HG03520 (cell line): ENCODE data around the gene AP2M1.
A peak's percentile ranks its signal among the peaks of the same experiment; 100 is the strongest.

ENCODE experiments used
- ATAC-seq: cut with Tn5 transposase; IDR thresholded peaks from one replicate; pipeline ENCODE4 v1.9.1; 2021; ENCODE audit warnings: mild to moderate bottlenecking, moderate library complexity; ENCODE audit not compliant: unreplicated experiment

The AP2M1 gene

DNA sequence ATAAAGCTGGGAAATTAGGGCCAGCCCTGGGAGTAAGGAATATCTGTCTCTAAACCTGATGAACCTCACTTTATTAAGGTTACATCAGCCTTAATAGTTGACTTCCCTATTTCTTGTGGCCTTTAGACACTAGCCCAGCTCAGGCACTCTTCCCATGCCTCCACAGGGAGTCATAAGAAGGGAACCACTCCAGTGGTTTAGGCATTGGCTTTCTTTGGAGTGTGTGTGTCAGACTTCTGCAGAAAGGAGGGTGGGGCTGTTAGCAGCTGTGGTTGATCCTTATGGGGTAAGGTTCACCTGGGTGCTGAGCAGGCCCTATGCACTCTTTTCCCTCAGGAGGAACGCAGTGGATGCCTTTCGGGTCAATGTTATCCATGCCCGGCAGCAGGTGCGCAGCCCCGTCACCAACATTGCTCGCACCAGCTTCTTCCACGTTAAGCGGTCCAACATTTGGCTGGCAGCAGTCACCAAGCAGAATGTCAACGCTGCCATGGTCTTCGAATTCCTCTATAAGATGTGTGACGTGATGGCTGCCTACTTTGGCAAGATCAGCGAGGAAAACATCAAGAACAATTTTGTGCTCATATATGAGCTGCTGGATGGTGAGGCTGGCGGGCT is 4.0 kb downstream of the AP2M1 start:
- no peak for ATAC-seq

DNA sequence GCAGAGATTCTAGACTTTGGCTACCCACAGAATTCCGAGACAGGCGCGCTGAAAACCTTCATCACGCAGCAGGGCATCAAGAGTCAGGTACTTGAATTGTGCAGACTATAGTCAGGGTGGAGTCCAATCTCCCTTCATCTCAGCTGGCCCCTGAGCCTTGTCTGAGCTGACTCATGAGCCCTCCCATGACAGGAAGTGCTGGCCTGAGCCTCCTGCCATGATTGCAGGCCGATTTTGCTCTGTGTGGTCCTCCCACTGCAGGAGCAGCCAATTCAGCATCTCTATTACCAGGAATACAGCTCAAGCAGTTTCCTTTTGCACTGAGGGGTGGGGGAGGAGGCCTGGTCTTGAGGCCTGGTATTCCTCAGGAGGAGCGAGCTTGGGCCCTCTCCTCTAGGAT is 5.5 kb downstream of the AP2M1 start:
- no peak for ATAC-seq

DNA sequence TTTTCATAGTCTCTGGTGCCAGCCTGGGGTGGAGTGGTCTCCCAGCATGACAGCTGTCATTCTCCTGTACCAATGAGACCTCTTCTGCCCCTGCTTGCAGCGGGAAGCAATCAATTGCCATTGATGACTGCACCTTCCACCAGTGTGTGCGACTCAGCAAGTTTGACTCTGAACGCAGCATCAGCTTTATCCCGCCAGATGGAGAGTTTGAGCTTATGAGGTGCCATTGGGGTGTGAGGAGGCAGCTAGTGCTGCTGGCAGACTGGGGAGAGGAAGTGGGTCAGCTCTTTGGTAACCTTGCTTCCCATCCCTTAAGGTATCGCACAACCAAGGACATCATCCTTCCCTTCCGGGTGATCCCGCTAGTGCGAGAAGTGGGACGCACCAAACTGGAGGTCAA is 6.9 kb downstream of the AP2M1 start:
- no peak for ATAC-seq

DNA sequence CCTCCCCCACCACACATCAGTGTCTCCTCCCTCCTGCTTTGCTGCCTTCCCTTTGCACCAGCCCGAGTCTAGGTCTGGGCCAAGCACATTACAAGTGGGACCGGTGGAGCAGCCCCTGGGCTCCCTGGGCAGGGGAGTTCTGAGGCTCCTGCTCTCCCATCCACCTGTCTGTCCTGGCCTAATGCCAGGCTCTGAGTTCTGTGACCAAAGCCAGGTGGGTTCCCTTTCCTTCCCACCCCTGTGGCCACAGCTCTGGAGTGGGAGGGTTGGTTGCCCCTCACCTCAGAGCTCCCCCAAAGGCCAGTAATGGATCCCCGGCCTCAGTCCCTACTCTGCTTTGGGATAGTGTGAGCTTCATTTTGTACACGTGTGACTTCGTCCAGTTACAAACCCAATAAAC is 9.0 kb downstream of the AP2M1 start:
- no peak for ATAC-seq

DNA sequence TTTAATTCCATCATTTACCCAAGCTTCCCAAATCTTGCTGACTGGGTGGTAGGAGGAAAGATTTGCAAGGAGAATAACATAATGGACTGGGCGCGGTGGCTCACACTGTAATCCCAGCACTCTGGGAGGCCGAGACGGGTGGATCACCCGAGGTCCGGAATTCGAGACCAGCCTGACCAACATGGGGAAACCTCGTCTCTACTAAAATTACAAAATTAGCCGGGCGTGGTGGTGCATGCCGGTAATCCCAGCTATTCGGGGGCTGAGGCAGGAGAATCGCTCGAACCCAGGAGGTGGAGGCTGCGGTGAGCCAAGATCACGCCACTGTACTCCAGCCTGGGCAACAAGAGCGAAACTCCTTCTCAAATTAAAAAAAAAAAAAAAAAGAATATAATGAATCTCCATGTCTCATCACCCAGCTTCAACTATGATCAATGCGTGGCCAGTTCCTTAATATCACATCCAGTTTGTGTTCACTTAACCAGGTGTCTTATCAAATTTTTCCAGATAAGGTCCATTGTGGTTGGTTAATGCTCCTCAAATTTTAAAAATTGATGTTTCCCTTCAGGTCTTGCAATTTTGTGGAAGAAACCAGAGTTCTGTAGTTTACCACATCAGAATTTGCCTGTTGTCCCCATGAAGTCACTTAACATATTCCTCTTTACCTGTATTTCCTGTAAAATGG is 10.0 kb downstream of the AP2M1 start:
- no peak for ATAC-seq

DNA sequence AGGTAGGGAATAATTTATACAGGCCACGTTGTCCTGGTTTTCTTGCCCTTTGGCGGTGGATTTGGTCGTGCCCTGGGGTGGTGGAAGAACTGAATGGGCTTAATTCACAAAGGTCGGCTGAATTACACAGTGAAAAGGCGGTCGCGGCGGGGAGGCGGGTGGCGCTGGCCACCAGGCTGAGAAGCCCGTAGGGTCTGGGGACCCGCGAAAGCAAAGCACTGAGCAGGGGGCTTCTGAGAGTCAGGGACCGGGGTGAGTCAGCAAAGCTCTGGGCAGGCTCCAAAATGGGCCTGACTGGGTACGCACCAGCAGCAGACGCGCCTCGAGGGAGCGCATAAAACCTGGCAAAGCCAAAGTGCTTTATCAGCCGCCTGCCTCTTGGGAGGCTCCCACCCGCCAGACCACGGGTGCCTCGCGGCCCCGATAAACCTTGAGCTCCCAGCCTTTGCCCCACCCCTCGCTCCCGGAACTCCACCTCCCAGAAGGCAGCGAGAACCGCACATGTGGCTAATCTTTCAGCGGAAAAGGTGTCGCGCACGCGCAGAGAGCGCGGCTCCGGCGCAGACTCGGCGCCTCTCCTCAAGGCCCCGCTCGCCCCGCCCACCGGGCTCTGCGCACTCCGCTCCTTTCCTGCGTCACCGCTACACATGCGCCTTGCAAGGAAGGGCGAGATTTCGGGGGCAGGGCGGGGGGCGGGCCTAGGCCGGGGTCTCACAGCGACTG is 11.0 kb downstream of the AP2M1 start:
- ATAC-seq, result peak; percentile 87

DNA sequence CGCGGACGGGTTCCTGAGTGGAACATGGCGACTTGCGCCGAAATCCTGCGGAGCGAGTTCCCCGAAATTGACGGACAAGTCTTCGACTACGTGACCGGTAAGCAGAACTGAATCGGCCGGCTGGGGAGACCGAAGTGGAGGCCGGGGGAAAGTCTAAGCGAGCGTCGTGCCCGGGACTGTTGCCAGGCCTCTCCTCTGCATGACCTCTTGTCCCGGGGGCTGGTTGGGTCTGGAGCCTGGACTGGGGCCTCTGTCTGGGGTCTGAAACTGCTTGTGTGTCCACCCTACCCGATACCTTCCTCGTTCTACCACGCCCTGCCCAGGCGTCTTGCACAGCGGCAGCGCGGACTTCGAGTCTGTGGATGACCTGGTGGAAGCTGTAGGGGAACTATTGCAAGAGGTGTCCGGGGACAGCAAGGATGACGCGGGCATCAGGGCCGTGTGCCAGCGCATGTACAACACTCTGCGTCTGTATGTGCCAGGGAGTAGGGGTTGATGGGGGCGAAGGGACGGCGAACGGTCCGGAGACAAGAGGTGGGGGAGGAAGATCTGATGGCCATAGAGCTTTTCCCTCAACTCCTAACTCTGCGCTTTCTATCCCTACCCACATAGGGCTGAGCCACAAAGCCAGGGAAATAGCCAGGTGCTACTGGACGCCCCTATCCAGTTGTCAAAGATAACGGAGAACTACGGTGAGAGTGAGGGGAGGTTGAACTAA is 11.7 kb downstream of the AP2M1 start, which contains the start of gene ABCF3:
Gene ABCF3 (plus strand): TSS at position 16 of the 718 bp plus-strand sequence. CDS start 9 bp downstream, at position 25.
- peak; percentile 18 for ATAC-seq

DNA sequence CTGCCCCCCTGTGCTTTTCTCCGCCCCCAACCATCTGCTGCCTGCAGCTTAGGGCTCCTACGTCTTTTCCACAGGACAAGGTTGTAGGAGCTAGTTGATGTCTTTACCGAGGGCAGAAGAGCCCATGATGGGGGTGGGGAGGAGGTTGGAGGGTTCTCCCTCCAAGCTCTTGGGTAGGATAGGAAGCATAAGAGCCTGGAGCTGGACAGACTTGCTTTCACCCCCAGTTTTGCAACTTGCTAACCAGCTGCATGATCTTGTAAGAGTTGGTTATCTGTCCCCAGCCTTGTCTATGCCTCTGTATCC is 12.2 kb downstream of the AP2M1 start:
- ATAC-seq, result no peak

DNA sequence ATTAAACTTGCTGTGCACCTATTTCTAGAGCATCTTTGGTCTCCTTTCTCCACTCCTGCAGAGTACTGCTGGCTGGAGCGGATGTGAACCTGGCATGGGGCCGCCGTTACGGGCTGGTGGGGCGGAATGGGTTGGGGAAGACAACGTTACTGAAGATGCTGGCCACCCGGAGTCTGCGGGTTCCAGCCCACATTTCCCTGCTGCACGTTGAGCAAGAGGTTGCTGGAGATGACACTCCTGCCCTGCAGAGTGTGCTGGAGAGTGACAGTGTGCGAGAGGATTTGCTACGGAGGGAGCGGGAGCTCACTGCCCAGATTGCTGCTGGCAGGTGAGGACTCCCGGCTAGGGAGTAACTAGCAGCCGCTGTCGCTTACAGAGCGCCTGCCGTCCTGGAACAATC is 13.4 kb downstream of the AP2M1 start:
- no peak for ATAC-seq

DNA sequence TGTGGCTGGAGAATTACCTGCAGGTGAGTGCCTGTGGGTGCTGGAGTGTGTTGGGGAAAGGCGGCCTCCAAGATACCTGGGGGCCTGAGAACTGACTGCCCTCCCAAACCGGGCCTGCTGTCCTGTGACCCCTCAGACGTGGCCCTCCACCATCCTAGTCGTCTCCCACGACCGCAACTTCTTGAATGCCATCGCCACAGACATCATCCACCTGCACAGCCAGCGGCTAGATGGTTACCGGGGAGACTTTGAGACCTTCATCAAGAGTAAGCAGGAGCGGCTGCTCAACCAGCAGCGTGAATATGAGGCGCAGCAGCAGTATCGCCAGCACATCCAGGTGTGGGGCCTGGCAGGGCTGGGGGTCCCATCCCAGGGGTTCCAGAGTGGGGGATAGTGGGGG is 14.8 kb downstream of the AP2M1 start:
- ATAC-seq, result no peak

DNA sequence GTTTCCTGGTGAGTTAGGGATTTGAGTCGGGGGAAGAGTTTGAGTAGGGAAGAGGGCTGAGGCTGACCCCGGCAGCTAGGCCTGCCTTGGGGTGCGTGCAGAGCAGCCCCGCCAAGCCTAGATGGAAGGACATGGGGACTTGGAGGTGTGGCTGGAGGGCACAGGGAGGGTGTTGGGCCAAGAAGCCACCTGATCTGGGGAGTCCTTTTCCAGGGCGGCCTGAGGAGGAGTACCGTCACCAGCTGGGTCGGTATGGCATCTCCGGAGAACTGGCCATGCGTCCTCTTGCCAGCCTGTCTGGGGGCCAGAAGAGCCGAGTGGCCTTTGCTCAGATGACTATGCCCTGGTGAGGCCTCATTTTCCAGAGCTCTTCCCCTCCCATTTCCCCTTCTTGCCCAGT is 18.2 kb downstream of the AP2M1 start:
- ATAC-seq, result no peak

DNA sequence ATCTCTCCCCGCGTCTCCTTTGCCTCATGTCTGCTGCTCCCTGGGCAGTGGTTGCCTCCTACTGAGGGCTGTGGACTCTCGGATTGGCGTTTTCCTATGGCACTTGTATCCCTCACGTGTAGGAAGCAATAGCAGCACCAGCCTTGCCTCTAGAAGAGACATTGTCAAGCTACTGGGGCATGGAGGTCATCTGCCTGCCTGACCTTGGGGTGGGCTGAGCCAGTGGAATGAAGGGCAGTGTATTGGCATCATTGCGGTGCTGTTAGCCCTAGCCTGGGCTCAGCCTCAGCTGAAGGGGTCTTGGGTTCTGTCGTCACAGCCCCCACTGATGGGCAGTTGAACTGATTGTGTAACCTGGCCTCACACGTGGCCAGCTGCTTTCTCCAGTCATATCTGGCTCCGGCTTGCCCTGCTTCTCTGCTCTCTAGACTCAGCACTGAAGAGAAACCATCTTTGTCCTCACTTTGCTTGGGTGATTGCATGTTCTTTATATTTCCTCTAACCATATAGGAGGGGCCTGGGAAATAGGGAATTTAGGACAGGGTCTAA is 19.4 kb downstream of the AP2M1 start:
- no peak for ATAC-seq

DNA sequence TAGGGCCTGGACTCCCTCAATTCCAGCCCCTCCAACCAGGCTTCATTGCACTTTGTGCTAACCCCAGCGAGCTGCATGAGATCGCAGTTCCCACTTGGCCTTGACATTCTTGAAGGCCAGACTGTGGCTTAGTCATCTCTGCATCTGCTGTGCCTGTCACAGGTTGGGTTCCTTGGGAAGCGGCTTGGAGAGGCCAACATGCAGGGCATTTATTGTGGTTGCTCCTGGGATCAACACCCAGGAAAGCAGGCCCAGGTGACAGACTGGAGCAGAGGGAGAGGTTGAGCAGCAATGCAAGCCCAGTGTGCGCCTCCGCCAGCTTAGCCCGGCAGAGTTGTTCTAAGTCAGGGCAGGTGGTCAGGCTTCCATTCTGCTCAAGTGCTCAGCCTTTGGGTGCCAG is 21.9 kb downstream of the AP2M1 start:
- ATAC-seq, result no peak

DNA sequence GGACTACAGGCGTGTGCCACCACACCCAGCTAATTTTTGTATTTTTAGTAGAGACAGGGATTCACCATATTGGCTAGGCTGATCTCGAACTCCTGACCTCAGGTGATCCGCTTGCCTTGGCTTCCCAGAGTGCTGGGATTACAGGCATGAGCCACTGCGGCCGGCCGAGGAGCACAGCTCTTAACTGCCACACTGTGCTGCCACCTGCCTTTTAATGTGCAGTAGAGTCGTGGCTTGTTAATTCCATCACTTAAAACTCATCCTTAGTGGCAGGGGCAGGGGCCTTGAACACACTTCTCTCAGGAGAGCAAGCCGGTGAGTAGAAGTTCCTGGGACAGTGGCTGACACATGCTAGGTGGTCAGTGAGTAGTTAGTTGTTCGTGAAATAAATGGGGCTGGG is 23.9 kb downstream of the AP2M1 start:
- no peak for ATAC-seq

DNA sequence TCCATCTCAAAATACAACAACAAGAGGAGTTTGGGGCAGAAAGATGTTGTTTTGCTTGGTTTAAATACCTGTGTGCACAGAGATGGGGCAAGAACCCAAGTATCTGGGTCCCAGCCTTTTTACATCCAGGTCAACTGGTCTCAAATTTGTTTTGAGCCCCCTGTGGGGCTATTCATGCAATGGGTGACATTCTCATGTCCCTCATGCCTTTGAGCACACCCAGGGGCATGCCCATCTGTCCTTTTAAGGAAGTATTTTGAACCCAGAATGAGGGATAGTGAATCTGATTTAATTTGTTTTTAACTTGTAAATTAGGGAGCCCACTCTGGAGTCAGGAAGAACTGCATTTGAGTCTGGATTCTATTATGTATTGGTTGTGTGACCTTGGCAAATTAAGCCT is 26.2 kb downstream of the AP2M1 start:
- no peak for ATAC-seq

DNA sequence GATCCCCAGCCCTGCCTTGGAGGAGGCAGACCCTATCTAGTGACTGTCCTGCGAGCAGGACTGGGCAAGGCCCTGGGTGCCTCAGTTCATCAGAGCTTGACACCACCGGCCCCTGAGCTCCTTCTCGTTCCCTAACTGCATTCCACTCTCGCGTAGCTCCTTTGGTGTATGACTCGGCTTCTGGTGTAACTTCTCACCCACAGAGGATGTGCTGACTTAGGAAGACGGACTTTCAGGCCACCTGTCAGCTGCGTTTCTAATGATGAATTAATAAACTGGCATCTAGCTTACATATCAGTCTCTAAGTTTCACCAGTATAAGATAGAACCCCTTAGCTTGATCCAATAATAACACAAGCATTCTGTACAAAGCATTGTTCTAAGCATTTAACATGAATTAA is 28.9 kb downstream of the AP2M1 start:
- ATAC-seq, result no peak

DNA sequence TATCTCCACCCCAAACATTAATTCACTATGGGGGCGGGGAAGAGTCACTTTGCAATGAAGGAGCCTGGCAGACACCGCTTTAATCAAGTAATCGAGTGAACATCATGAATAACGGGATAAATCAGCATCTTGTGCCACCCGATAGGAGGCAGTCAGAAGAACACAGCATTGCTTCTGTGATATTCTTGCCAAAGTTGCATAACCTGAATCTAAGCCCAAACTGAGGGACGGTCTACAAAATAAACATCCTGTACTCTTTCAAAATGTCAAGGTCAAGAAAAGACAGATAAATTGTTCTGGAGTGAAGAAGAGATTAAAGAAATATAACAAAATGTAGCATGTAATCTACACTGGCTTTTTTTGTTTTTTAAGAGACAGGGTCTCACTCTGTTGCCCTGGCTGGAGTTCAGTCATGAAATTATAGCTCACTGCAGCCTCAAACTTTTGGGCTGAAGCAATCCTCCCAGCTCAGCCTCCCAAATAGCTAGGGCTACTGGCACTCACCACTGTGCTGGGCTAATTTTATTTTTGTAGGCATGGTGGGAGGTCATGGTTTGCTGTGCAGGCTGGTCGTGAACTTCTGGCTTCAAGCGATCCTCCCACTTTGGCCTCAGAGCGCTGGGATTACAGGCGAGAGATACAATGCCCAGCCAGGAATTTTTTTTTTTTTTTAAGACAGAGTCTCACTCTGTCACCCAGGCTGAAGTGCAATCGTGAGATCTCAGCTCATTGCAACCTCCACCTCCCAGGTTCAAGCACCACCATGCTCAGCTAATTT is 34.7 kb downstream of the AP2M1 start:
- no peak for ATAC-seq

DNA sequence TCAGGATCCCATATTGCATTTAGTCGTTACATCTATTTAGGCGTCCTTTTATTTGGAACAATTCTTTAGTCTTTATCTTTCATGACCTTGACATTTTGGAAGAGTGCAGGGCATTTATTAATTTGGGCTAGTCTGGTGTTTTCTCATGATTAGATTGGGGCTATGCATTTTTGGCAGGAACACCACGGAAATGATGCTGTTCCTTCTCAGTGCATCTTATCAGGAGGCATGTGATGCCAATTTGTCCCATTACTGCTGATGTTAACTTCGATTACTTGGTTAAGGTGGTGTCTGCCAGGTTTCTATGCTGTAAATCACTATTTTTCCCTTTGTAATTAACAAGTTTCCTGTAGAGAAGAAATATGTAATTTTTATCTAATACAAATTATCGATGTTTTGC is 36.6 kb downstream of the AP2M1 start:
- no peak for ATAC-seq

DNA sequence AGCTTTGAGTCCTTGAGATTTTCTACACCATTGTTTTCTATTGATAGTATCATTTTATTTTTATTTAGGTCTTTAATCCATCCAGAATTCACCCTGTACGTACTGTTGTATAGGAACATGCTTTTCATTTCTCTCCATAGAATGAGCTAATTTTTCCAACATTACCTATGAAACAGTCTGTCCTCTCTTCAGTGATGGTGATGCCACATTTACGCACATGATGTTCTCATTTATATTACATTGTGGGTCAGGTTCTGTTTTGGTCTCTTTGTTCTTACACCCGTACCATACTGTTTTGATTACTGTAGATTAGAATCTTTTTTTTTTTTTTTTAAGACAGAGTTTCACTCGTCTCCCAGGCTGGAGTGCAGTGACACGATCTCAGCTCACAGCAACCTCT is 37.1 kb downstream of the AP2M1 start:
- ATAC-seq, result no peak

DNA sequence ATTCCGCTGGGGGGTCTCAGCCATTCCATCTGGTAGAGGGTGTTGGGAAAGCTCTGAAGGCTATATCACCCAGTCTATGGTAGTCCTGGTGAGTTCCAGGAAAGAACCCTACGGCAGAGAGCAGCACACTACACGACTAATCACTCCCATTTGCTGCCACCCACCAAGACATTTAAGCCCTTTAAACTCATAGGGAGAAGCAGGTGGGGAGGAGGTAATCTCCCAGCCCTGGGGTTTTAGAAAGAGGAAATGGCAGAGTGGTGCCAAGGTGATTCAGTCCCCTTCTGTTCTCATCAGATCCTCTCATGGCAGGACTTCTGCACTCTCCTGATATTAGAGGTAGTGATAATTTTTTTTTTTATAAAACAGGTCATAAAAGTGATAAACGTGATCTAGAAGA is 44.2 kb downstream of the AP2M1 start:
- ATAC-seq, result no peak

DNA sequence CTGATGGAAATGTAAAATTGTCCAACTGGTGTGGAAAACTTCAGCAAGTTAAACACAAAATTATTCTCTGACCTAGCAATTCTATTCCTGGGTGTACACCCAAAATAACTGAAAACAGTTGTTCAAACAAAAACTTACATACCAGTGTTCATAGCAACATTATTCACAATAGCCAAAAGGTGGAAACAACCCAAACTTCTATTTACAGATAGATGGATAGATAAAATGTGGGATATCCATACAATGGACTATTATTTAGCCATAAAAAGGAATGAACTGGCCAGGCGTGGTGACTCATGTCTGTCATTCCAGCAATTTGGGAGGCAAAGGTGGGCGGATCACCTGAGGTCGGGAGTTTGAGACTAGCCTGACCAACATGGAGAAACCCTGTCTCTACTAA is 47.9 kb downstream of the AP2M1 start:
- no peak for ATAC-seq
